Esophagus mucosa (tissue), 1 donor: ENCODE data around the gene SEMA7A. TPM values are rescaled to one million over a fixed set of nuclear protein-coding genes. Genes with fewer than 3 reads are reported as not detected.
A peak's percentile ranks its signal among the peaks of the same experiment; 100 is the strongest.

Experiments used
- ATAC-seq: fragments of 200-7000 bp; cut with Tn5 transposase; one replicate; pipeline ENCODE4 v1.9.1; 2020
- total RNA-seq: library from RNA; stranded (reverse); gene quantifications from one replicate; pipeline ENCODE4 v1.2.4, GENCODE V29; 2023
- donor health status: DM: yes; HTN: yes; CAD: no.

Gene SEMA7A
- total RNA-seq, 1 donor from 2014 or later, result 4.0 TPM

DNA sequence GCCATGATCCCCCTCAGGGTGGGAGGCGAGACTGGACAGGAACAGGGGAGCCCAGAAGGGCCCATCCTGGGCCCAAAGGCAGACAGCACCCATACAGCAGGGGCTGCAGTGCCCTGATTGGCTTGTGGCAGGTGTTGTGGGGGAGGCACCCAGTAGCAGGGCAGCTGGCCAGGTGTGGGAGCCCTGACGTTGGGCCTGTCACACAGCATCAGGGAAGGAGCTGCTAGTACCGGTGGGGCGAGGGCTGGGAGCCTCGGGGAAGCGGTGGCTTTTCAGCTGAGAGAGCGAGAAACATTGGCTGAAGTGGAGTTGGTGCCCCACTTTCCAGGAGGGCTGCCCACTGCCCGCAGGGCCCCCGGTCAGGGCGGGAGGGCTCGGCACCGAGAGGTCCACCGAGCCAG lies 46.6 kb downstream of the SEMA7A start:
- ATAC-seq, result no peak

DNA sequence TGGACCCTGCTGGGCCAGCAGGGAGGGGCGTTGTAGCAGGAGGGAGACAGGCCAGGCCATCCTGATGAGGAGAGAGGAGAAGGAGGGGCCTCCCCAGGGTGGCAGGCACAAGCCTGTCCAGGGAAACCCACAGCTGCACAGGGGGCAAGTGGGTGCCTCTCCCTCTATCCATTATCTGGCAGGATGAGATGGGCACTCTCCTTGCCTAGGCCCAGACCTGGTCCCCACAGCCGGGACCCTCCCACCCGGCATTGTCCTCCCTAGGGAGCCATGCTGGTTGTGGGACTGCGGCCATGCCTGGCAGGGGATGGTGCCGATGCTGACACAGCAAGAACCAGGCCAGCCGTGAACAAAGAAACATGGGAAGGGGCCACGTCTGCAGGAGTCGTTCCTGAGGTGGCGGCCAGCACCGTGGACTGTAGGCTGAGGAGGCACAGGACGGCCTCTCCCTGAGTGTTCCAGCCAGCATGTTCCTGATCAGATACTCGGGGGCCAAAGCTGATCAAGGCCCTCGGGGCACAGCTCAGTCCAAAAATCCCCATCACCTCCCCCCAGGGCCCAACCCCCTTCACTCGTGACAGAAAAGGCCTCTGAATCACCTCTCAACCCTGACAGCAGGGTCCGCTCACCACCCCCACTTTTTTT lies 47.1 kb downstream of the SEMA7A start:
- ATAC-seq, result no peak

DNA sequence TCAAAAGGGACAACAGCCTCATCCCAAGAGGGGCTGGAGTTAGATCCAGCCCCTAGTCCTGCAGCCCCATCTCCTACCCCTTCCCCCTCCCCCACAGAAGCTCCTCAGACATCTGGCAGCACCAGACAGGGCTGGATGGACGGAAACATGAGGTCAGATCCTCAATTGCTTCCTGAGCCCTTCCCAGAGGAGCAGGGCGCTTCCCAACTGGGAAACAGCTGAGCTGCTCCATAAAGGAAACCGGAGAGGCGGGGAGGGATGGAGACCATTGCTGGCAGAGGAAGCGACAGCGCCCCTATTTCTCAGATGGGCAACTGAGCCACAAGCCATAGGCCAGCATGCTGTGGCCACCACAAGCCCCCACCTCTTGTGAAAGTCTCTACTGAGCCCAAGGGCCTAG lies 48.0 kb downstream of the SEMA7A start:
- ATAC-seq, result no peak

DNA sequence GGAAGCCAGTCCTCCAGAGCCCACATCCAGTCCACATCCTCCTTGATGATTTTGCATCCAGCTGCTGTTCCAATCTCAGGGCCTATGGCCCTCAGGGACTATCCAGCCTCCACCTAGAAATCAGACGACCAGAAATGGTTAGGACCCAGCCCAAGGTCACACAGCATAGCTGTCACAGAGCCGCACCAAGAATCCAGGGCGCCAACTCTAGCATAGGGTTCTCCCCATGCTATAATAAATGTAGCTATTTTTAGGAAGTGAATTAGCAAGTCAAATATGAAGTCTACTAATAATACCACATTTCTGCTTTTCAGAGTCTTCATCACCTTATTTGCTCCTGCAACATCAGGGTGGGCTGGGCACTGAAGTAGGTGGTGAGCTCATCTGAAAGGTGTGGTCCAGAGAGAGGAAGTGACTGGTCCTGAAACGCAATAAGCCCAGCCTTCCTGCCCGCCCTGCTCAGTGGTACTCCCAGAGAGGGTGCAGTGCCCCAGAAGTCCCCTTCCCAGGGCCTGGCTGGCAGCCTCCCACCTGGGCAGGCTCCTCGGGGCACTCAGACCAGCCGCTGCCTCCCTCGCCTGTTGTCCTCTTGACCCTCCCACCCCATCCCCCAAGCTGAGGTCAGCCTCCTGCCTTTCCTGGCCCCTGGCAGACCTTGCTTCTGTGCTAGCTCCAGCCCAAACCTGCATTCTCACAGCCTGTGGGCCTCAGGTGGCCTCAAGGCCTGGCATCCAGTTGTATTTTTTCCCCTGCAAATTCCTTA lies 48.7 kb downstream of the SEMA7A start:
- ATAC-seq, result peak; percentile 64

DNA sequence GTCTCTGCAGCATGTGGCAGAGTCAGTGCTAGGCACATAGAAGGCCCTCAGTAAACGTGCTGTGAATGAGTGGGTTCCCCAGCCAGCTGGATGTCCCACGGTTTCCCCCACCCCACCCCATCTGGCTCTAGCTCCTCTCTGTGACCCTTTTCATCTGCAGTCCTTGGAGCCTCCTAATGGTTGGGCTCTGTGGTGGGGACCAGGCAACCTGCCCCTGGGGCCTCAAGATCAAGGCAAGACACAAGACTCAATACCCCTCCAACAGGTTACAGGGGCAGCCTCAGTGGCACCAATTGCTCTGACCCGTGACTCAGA lies 49.2 kb downstream of the SEMA7A start:
- ATAC-seq, result no peak

DNA sequence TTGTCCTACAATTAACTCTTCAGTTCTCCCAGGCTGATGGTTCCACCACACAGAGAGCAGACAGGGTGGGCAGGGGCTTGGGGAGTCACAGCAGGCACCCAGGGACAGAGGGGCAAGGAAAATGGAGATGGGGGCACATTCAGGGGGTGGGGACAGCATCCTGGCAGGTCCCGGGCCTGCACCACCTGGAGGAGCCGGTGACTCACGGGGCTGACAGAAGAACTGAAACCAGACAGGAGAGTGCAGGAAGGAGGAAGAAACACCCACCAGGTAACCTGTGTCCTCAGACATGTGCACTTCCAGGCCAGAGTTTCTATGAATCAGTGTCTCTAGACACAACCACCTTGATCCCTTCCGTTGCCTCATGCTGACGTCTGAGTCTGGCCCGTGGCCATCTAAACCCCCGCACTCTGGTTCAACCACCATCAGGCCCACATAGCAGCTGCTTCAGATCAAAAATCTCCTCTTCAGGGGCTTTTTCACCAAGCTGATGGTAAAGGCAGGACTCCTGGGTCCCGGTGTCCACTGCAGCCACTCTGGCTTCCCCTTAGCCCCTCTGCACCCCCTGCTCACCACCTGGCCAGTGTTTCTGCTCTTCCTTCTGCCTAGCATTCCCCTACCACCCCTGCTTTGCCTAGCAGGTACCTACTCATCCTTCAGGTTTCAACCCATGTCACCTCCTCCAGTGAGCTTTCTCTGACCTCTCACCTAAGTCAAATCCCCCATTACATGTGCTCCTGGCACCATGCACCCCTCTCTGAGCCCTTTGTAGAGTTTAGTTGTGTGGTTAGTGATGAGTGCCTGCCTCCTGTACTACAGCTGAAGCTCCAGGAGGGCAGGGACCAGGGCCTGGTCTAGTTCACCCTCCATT lies 49.8 kb downstream of the SEMA7A start:
- peak; percentile 70 for ATAC-seq

DNA sequence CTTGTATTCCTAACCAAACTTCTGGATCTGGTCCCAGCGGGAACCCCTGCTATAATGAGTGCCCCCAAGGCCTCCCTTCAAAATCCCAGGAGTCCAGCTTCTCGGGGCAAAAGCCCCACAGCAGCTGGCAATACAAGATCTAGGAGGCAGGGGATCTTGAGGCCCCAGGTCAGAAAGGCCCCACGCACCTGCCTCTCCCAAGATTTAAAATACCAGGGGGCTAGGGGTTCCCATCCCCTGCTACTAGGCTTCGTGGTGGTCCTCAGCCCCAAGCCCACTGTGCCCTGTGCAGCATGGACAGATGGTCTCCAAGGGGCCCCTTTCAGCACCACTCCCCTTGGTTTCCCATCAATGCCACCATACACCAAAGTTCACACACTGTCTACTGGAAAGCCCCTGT lies 50.5 kb downstream of the SEMA7A start:
- no peak for ATAC-seq

DNA sequence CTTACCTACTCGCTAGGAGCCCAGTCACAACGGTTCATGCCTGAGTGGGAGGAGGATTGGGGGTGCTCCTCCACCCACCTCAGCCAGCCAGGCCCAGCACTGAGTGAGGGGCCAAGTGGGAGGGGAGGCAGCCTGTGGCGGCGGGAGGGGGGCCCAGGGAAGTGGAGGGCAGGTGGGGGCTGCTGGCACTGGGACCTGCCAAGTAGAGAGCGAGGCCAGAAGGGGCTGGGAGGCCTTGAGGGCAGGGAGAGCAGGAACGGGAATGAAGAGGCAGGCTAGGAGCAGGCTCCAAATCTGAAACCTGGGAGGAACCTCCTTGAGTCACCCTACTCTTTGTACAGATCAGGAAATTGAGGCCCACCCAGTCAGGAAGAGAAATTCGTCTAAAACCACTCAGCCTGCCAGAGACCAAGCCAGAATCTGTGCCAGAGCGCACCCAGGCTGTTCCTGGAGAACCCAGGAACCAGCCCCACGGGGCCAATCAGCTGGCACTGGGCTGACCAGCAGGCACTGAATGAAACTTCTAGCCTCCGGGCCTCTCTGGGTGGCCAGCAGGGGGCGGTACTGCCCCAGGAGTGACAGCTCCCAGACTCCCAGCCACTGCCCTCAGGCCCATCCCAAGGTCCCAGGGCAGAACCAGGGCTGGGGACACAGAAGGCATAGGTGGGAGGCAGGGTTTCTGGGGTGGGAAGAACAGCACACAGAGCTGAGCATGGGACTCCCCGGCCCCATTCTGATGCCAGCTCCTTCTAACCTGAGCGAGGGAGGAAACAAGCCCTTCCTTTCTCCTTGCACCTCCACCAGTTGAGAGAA lies 51.5 kb downstream of the SEMA7A start:
- peak; percentile 67 for ATAC-seq

DNA sequence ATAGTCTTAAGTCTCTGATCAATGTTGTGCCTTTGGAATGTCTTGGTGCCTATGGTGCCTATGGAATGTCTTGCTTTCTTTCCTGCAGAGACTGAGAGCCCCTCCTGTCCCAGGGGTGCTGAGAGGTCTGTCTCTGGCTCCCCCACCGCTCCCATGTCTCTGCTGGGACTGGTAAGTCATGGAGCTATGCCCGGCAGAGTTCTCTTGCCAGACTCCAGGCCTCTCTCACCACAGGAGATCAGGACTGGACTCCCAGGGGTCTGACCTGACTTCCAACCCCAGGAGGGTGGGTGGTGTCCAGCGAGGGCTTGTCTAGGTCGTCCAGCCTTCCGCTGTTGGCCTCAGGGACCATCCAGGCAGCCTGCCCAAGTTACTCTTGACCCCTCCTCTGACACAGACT lies 52.3 kb downstream of the SEMA7A start:
- no peak for ATAC-seq

DNA sequence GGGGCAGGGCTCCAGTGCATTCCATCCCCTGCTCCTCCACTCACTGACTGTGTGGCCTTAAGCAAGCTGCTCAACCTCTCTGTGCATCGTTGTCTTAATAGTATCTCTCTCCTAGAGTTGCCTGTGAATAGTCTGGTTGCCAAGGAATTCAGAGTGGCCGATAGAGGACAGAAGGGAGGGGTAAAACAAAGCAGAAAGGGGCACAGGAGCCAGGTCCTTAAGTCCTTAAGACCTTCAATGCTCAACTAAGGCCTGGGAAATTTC lies 52.6 kb downstream of the SEMA7A start:
- ATAC-seq, result no peak

DNA sequence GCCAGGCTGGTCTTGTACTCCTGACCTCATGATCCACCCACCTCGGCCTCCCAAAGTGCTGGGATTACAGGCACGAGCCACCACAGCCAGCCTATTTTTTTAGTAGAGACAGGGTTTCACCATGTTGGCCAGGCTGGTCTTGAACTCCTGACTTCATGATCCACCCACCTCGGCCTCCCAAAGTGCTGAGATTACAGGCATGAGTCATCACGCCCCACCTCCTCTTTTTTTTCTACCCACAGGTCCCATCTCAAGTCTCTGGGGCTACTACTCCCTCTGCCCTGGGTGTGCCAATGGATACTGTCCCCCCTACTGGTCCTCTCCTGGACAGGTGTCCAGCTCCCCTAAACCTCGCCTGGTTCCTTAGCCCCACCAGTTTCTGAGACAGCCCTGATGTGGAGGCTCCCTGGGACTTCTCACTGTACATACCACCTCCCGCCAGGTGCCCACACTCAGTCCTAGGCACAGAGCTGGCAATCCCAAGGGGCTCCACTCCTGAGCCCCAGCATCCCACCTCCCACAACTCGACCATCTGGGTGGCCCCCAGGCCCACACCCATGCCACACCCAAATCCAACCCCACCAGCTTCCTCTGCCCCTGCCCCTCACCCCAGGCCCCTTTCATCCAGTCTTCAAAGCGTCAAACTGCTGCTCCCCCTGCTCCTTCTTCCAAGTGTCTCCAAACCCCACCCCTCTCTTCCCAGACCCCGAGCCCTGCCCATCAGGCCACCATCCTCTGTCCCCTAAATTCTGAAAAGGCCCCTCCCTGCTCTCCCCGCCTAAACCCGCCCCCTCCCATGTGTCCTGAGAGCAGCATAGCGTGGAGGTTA lies 53.2 kb downstream of the SEMA7A start:
- no peak for ATAC-seq

DNA sequence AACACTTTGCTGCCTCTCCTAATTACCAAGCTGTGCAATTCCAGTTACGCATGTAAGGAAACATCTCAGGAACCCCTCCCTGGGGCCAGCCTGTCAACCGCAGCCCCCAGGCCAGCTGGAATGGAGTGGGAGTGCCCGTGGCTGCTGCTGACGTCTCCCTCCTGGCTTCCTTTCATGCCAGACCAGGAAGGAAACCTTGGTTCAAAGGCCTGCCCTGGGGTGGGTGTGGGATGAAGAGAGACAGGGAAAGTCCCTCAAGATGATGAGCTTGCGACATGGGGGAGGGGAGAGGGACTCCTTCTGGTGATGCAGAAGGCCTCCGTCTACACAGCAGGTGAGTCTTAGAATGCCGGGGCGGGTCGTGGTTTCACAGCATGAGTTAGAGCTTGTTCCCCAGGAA lies 54.9 kb downstream of the SEMA7A start:
- peak; percentile 2 for ATAC-seq

DNA sequence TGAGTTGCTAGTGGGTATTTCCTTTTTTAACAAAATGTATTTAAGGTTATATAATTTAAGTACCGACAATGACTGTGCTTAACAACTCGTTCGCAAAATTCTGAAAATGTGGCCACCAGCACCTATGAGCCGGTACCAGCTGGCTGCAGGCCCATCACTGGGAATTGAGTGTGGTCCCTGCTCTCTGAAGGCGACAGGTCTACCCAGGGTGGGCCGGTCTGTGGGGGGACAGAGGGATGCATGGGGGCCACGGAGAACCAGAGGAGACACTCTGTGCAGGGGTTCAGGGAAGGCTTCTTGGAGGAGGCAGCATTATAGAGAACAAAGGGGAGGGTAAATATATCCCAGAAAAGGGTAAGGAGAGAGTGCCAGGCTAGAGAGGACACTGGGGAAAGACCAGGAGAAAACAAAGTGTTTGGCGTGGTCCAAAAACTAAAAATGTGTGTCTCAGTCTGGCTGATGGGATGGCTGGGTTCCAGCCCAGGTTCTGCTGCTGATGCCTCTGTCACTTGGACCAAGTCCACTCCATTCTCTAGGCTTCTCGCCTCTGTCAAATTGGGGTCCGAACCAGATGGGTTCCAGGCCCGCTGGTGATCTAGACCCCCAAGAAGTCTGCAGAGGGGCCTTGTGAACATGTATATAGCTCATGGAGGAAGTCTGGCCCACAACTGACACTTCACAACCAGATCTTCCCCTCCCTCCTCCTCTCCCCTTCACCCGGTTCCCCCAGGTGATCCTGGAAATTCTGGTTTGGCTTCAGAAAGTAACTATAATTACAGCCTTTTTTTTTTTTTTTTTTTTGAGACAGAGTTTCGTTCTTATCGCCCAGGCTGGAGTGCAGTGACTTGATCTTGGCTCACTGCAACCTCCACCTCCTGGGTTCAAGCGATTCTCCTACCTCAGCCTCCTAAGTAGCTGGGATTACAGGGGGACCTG lies 55.7 kb downstream of the SEMA7A start:
- no peak for ATAC-seq

DNA sequence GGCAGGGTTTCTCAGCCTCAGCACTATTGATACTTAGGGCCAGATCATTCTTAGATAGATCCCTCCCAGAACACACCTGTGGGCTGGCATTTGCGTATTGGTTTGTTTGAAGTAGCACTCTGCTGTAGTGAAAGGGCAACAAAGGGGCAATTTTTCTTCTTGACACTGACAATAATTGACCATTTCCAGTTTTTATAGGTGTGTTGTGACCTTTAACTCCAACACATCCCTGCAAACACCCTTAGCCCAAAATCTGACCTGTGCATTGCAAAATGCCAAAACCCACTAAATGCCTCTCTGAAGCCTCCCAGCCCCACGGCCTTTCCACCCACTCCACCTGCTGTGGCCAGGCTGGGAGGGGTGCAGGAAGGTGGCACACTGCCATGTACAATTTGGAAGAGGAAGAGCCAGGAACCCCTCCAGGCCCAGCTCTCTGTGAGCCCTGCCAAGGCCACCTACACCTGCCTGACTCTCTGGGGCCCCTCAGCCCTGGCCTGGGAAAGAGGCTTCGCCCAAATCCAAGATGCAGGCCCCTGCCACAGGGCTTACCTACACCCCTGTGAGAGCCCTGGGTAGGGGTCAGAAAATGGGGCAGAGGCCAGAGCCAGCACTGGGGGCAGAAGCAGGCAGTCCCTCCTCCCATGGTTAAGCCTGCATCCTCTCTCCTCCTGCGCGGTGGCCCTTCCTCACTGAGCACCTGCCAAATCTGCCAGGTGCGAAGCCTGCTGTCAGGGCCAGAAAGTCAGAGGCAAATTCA lies 56.8 kb downstream of the SEMA7A start:
- ATAC-seq, result no peak

DNA sequence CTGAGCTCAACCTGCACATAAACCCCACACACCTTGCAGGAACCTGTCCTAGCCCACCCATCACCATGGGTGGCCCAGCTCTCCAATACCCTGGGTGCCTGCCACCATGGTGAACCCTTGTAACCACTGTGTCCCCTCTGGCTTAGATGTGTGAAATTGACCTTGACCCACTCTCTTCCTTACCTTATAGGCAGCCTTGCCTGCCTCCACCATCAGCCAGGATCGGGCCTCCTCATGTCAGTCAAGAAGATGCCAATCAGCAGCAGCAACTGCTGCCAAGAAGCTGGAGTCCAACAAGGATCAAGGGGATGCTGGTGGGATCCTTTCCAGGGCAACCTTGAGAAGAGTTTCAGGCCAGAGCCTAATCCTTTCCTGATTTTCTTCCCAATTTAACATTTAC lies 57.5 kb downstream of the SEMA7A start:
- no peak for ATAC-seq

DNA sequence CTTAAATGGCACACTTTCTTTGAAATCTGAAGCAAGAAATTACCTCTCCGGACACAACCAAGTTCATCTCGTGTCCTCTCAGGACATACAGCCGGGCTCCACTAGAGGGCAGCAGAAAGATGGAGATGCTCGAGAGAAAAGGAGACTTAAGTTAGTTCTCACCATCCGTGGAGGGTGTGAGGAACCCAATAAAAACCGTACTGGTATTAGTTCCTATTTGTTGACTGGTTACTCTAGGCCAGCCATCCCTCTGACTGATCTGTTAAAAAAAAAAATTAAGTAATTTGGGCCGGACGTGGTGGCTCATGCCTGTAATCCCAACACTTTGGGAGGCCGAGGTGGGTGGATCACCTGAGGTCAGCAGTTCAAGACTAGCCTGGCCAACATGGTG lies 58.5 kb downstream of the SEMA7A start:
- peak; percentile 56 for ATAC-seq

DNA sequence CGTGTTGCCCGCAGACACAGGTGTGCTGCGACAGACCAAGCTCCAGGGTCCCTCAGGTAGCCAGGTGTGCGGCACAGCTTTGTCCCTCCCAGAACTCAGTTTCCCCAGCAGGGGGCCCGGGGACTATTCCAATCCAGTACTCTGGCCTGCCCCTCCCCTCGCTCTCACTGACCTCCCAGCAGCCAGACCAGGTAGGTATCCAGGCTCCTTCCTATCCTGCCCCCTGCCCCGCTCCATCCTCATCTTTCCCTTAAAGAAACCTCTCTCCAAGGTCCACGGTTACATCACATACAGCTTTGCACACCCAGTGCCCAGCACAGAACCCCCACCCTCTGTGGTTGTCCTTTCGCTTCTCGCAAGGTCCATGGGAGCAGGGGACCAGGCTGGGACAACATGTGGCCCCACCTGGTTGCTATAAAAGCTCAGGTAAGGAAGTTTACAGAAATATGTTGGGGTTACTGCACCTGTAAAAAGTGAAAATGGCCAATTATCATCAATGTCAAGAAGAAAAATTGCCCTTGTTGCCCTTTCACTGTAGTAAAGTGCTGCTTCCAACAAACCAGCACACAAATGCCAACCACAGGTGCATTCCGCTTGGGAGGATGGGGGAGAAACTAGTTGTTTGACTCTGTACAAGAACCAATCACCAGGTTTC lies 59.0 kb downstream of the SEMA7A start:
- ATAC-seq, result peak; percentile 1

DNA sequence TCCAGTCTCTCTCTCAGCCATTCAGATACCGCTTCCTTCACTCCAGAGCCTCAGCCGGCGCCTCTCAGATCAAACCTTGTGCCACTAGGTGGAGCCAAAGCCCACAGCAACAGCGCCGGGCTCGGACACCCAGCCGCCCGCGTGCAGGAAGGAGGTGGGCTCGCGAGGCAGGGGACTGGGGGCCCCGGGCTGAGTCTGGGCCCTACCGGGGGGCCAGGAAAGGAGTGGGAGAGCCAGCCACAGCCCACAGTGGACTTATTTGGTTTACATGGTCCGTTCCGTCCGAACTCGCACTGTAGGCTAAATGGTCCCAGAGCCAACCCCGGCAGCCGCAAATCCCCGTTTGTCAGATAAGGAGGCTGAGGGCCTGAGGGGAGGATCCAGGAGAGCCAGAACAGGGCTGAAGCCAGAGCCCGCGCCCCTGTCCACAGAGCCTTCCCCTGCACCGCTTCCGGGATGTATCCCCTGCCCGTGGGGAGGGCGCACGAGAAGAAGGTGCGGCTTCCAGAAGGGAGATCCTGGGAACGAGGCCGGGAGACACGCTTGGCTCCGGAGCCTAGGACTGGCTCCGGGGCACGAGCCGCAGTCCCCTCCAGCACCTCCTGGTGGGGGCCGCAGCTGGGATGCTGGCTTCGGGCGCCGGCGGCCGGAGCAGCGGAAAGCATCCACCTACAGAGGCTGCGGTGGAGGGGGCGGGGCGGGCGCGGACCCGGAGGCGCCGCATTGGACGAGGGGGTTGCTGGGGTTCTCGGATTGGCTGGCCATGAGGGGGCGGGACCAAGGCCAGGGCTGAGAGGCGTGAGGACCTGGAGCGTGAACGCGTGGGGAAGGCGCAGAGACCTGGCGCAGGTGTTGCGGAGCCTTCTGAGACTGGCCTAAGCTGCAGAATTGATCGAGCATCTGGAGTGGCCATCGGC lies 59.8 kb downstream of the SEMA7A start:
- peak; percentile 96 for ATAC-seq
